ENCODE measurements around the gene NR1I3.
"Not testable (repeated sequence)": the region's sequence is repeated elsewhere in the genome, so short reads cannot be mapped to it uniquely, and the experiment has no call there.

Gene NR1I3

GRCh38 chr1:161250100-161250499 lies 12.1 kb upstream of the NR1I3 start:
- not testable (repeated sequence) for DNase-seq

- DNase-seq: no peak
Observed at GRCh38 chr1:161244888-161245287, 6.9 kb upstream of the NR1I3 start.

- DNase-seq: no peak
Observed at GRCh38 chr1:161242313-161242712, 4.3 kb upstream of the NR1I3 start.

- no peak for DNase-seq
Observed at GRCh38 chr1:161241682-161242081, 3.7 kb upstream of the NR1I3 start.

- no peak for DNase-seq
Observed at GRCh38 chr1:161235957-161236775, 1.8 kb downstream of the NR1I3 start.

GRCh38 chr1:161233102-161233501 lies 4.9 kb downstream of the NR1I3 start:
- DNase-seq: no peak

- DNase-seq: no peak
Observed at GRCh38 chr1:161230762-161231161, 7.2 kb downstream of the NR1I3 start.

- DNase-seq: no peak
Observed at GRCh38 chr1:161229896-161230295, 8.1 kb downstream of the NR1I3 start.

- no peak for DNase-seq
Observed at GRCh38 chr1:161228032-161228431, 10.0 kb downstream of the NR1I3 start.

GRCh38 chr1:161227196-161227871 lies 10.7 kb downstream of the NR1I3 start:
- DNase-seq: peak; percentile 49

- DNase-seq: no peak
Observed at GRCh38 chr1:161226759-161227158, 11.2 kb downstream of the NR1I3 start.

GRCh38 chr1:161226320-161226711 lies 11.7 kb downstream of the NR1I3 start:
- DNase-seq: no peak

- DNase-seq: peak; percentile 91
Observed at GRCh38 chr1:161225534-161226319, 12.3 kb downstream of the NR1I3 start, which contains the start of gene TOMM40L. TOMM40L (plus strand) TSS chr1:161226060; CDS start chr1:161226490, 430 bp downstream.

GRCh38 chr1:161225178-161225533 lies 12.8 kb downstream of the NR1I3 start:
- DNase-seq: no peak

- DNase-seq: not testable (repeated sequence)
Observed at GRCh38 chr1:161224695-161225087, 13.3 kb downstream of the NR1I3 start.

- DNase-seq: no peak
Observed at GRCh38 chr1:161223805-161224694, 14.0 kb downstream of the NR1I3 start.

GRCh38 chr1:161222175-161223019 lies 15.6 kb downstream of the NR1I3 start:
- DNase-seq: no peak

GRCh38 chr1:161220002-161220401 lies 18.0 kb downstream of the NR1I3 start:
- no peak for DNase-seq

GRCh38 chr1:161219078-161219892 lies 18.7 kb downstream of the NR1I3 start:
- DNase-seq: no peak

GRCh38 chr1:161218301-161219077 lies 19.5 kb downstream of the NR1I3 start:
- no peak for DNase-seq
